GM23338 (cell line): ENCODE measurements around the gene STAT5B. TPM values are rescaled to one million over a fixed set of nuclear protein-coding genes. Genes with fewer than 3 reads are reported as not detected.

Experiments
- ATAC-seq: fragments of 200-7000 bp; cut with Tn5 transposase; 3 replicates; pipeline ENCODE4 v1.9.1; 2020
- DNase-seq: peaks from one replicate; pipeline ENCODE4 v3.0.0-alpha.2; 2015; ENCODE audit warnings: low spot score
- H2AFZ ChIP-seq: fragments of 200-600 bp; sonication (generic); 2 replicates; pipeline ENCODE4 v1.8.0; 2016; ENCODE audit warnings: antibody characterized with exemption, mild to moderate bottlenecking, moderate library complexity
- H3F3A ChIP-seq: fragments of 200-600 bp; sonication (generic); replicated peaks from 2 replicates; pipeline ENCODE4 v1.8.0; 2017; ENCODE audit warnings: antibody characterized with exemption, mixed run types, low read depth
- H3K27ac ChIP-seq: fragments of 200-600 bp; sonication (generic); 2 replicates; pipeline ENCODE4 v1.6.1; 2016; ENCODE audit warnings: low read depth
- H3K27me3 ChIP-seq: fragments of 200-600 bp; sonication (generic); 2 replicates; pipeline ENCODE4 v1.8.0; 2016; ENCODE audit warnings: mild to moderate bottlenecking, mixed run types, moderate library complexity; ENCODE audit not compliant: insufficient read depth
- H3K36me3 ChIP-seq: fragments of 200-600 bp; sonication (generic); 2 replicates; pipeline ENCODE4 v1.8.0; 2016; ENCODE audit warnings: mild to moderate bottlenecking; ENCODE audit not compliant: insufficient read depth
- H3K4me1 ChIP-seq: fragments of 200-600 bp; sonication (generic); 2 replicates; pipeline ENCODE4 v1.8.0; 2016; ENCODE audit warnings: mild to moderate bottlenecking, moderate library complexity; ENCODE audit not compliant: insufficient read depth
- H3K4me2 ChIP-seq: fragments of 200-600 bp; sonication (generic); 2 replicates; pipeline ENCODE4 v1.7.1; 2017; ENCODE audit warnings: mixed run types
- H3K4me3 ChIP-seq: fragments of 200-600 bp; sonication (generic); 2 replicates; pipeline ENCODE4 v1.6.1; 2016; ENCODE audit warnings: mixed run types
- H3K79me2 ChIP-seq: fragments of 200-600 bp; sonication (generic); replicated peaks from 2 replicates; pipeline ENCODE4 v1.8.0; 2017; ENCODE audit warnings: mild to moderate bottlenecking; ENCODE audit not compliant: insufficient read depth
- H3K9me2 ChIP-seq: fragments of 200-600 bp; sonication (generic); 2 replicates; pipeline ENCODE4 v1.8.0; 2017; ENCODE audit not compliant: insufficient read depth
- H4K20me1 ChIP-seq: fragments of 200-600 bp; sonication (generic); replicated peaks from 2 replicates; pipeline ENCODE4 v1.8.0; 2017; ENCODE audit warnings: mild to moderate bottlenecking; ENCODE audit not compliant: insufficient read depth
- H3K27ac Mint-ChIP-seq: 2 replicates; pipeline ENCODE4 v1.8.0; 2020; ENCODE audit warnings: inconsistent platforms, mild to moderate bottlenecking, moderate library complexity, mixed read lengths
- H3K27me3 Mint-ChIP-seq: 3 replicates; pipeline ENCODE4 v1.8.0; 2022; ENCODE audit warnings: low read depth, mild to moderate bottlenecking, moderate library complexity, mixed read lengths, inconsistent platforms; ENCODE audit not compliant: insufficient read depth, poor library complexity
- H3K36me3 Mint-ChIP-seq: 3 replicates; pipeline ENCODE4 v1.8.0; 2021; ENCODE audit warnings: low read depth, mild to moderate bottlenecking, inconsistent platforms, moderate library complexity, mixed read lengths
- H3K4me1 Mint-ChIP-seq: 3 replicates; pipeline ENCODE4 v1.8.0; 2020; ENCODE audit warnings: mild to moderate bottlenecking, inconsistent platforms, mixed read lengths
- H3K4me3 Mint-ChIP-seq: 3 replicates; pipeline ENCODE4 v1.8.0; 2021; ENCODE audit warnings: moderate library complexity, mild to moderate bottlenecking, inconsistent platforms, mixed read lengths
- H3K9me3 Mint-ChIP-seq: 3 replicates; pipeline ENCODE4 v1.8.0; 2020; ENCODE audit warnings: moderate library complexity, mild to moderate bottlenecking, inconsistent platforms, mixed read lengths
- CREB1 ChIP-seq: fragments of 250-450 bp; sonication (Bioruptor Pico); IDR thresholded peaks from 2 replicates; pipeline ENCODE4 v1.5.0; 2020; ENCODE audit warnings: low read depth, mild to moderate bottlenecking, moderate library complexity
- ETS1 ChIP-seq: IDR thresholded peaks from 2 replicates; pipeline ENCODE4 v1.6.1; 2016; ENCODE audit warnings: antibody characterized with exemption
- EZH2 ChIP-seq: fragments of 200-600 bp; sonication (generic); IDR thresholded peaks from one replicate; pipeline ENCODE4 v1.8.0; 2017; ENCODE audit warnings: antibody characterized with exemption, mild to moderate bottlenecking, low read depth; ENCODE audit not compliant: unreplicated experiment
- EZH2phosphoT487 ChIP-seq: fragments of 200-600 bp; sonication (generic); IDR thresholded peaks from one replicate; pipeline ENCODE4 v1.8.1; 2018; ENCODE audit warnings: antibody characterized with exemption; ENCODE audit not compliant: unreplicated experiment
- JUNB ChIP-seq: IDR thresholded peaks from one replicate; pipeline ENCODE4 v1.6.1; 2016; ENCODE audit warnings: antibody characterized with exemption; ENCODE audit not compliant: unreplicated experiment
- NANOG ChIP-seq: IDR thresholded peaks from 2 replicates; pipeline ENCODE4 v1.6.1; 2016; ENCODE audit warnings: antibody characterized with exemption, borderline replicate concordance
- POLR2AphosphoS5 ChIP-seq: IDR thresholded peaks from 2 replicates; pipeline ENCODE4 v1.6.1; 2016; ENCODE audit warnings: antibody characterized with exemption, low read depth
- REST ChIP-seq: IDR thresholded peaks from one replicate; pipeline ENCODE4 v1.6.1; 2018; ENCODE audit warnings: antibody characterized with exemption; ENCODE audit not compliant: unreplicated experiment
- STAT1 ChIP-seq: IDR thresholded peaks from one replicate; pipeline ENCODE4 v1.6.1; 2016; ENCODE audit warnings: antibody characterized with exemption; ENCODE audit not compliant: unreplicated experiment
- ZNF331 ChIP-seq: fragments of 250-450 bp; sonication (Bioruptor Pico); IDR thresholded peaks from 2 replicates; pipeline ENCODE4 v1.5.0; 2020; ENCODE audit warnings: low read depth, mild to moderate bottlenecking, moderate library complexity
- polyA plus RNA-seq: library from polyadenylated mRNA; unstranded; fragments of >200 nt; fragmentation: Nextera tagmentation; extraction: Ambion mirVana; gene quantifications from 2 replicates; pipeline ENCODE4 v1.2.1, GENCODE V29; 2016
- total RNA-seq: library from RNA; depleted of rRNA; stranded (reverse); fragments of >200 nt; shearing (Covaris generic); gene quantifications from 2 replicates; pipeline ENCODE4 v1.2.3, GENCODE V29; 2014
- TF ChIP-seq, protein P1 (sequence below): fragments of 250-450 bp; sonication (Bioruptor Pico); IDR thresholded peaks from 2 replicates; pipeline ENCODE4 v1.5.0; 2020; ENCODE audit warnings: mild to moderate bottlenecking, moderate library complexity

The STAT5B gene
- total and polyA plus RNA-seq, 2 experiments from 2014 or later = 13.9 to 60.5 TPM

- TF ChIP-seq ZNF331 (CRISPR knock-in tag) (no peak), REST (no peak)
These were observed 106.8 kb downstream of the STAT5B start (continued) for GRCh38 chr17:42169351-42169750.

DNA sequence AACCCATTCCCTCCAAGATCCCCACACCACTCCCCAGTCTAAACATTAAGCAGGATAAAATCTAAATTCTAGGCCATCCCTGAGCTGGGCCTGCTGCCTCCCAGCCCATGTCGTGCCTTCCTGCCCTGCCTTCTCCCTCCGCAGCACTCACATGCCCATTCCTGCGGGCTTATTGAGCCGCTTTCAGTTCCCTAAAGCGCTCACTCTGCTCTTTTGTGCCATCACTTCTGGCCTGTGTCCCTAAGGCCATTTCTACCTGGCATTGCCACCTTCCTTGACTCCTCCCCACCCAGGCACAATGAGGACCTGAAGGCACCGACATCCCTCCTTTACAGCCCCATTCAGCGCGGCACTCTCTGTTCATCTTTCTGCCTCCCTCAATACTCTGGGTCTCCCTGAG is 108.4 kb downstream of the STAT5B start:
- H3K27me3 ChIP-seq = no peaks in the 10 kb centered on the region
- Mint-ChIP-seq H3K36me3 (no peaks in the 10 kb centered on the region), H3K27me3 (peaks cover 20% of the 10 kb centered on the region), H3K27ac (no peak overlapping the region), H3K9me3 (no peaks in the 10 kb centered on the region), H3K4me1 (peaks cover 4% of the 10 kb centered on the region), H3K4me3 (no peak overlapping the region)
- H3K4me2 ChIP-seq = no peak overlapping the region
- no peaks in the 10 kb centered on the region for H3K36me3 ChIP-seq
- no peaks in the 10 kb centered on the region for H3F3A ChIP-seq
- no peak overlapping the region for H2AFZ ChIP-seq
- no peaks in the 10 kb centered on the region for H3K9me2 ChIP-seq
- no peak overlapping the region for H3K27ac ChIP-seq
- H4K20me1 ChIP-seq = no peaks in the 10 kb centered on the region; the same call in 1 of the 2 replicates
- ATAC-seq (no peak), DNase-seq (no peak)
- no peaks in the 10 kb centered on the region; the same call in 1 of the 2 replicates for H3K4me1 ChIP-seq
- H3K79me2 ChIP-seq = no peaks in the 10 kb centered on the region
- no peak overlapping the region for H3K4me3 ChIP-seq
- TF ChIP-seq, protein P1, sequence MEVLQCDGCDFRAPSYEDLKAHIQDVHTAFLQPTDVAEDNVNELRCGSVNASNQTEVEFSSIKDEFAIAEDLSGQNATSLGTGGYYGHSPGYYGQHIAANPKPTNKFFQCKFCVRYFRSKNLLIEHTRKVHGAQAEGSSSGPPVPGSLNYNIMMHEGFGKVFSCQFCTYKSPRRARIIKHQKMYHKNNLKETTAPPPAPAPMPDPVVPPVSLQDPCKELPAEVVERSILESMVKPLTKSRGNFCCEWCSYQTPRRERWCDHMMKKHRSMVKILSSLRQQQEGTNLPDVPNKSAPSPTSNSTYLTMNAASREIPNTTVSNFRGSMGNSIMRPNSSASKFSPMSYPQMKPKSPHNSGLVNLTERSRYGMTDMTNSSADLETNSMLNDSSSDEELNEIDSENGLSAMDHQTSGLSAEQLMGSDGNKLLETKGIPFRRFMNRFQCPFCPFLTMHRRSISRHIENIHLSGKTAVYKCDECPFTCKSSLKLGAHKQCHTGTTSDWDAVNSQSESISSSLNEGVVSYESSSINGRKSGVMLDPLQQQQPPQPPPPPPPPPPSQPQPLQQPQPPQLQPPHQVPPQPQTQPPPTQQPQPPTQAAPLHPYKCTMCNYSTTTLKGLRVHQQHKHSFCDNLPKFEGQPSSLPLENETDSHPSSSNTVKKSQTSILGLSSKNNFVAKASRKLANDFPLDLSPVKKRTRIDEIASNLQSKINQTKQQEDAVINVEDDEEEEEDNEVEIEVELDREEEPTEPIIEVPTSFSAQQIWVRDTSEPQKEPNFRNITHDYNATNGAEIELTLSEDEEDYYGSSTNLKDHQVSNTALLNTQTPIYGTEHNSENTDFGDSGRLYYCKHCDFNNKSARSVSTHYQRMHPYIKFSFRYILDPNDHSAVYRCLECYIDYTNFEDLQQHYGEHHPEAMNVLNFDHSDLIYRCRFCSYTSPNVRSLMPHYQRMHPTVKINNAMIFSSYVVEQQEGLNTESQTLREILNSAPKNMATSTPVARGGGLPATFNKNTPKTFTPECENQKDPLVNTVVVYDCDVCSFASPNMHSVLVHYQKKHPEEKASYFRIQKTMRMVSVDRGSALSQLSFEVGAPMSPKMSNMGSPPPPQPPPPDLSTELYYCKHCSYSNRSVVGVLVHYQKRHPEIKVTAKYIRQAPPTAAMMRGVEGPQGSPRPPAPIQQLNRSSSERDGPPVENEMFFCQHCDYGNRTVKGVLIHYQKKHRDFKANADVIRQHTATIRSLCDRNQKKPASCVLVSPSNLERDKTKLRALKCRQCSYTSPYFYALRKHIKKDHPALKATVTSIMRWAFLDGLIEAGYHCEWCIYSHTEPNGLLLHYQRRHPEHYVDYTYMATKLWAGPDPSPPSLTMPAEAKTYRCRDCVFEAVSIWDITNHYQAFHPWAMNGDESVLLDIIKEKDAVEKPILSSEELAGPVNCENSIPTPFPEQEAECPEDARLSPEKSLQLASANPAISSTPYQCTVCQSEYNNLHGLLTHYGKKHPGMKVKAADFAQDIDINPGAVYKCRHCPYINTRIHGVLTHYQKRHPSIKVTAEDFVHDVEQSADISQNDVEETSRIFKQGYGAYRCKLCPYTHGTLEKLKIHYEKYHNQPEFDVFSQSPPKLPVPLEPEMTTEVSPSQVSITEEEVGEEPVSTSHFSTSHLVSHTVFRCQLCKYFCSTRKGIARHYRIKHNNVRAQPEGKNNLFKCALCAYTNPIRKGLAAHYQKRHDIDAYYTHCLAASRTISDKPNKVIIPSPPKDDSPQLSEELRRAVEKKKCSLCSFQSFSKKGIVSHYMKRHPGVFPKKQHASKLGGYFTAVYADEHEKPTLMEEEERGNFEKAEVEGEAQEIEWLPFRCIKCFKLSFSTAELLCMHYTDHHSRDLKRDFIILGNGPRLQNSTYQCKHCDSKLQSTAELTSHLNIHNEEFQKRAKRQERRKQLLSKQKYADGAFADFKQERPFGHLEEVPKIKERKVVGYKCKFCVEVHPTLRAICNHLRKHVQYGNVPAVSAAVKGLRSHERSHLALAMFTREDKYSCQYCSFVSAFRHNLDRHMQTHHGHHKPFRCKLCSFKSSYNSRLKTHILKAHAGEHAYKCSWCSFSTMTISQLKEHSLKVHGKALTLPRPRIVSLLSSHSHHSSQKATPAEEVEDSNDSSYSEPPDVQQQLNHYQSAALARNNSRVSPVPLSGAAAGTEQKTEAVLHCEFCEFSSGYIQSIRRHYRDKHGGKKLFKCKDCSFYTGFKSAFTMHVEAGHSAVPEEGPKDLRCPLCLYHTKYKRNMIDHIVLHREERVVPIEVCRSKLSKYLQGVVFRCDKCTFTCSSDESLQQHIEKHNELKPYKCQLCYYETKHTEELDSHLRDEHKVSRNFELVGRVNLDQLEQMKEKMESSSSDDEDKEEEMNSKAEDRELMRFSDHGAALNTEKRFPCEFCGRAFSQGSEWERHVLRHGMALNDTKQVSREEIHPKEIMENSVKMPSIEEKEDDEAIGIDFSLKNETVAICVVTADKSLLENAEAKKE (CRISPR knock-in tag) = no peak
- no peak for TF ChIP-seq REST
- no peak for TF ChIP-seq POLR2AphosphoS5
- TF ChIP-seq JUNB = no peak
- no peak for TF ChIP-seq EZH2phosphoT487
- TF ChIP-seq EZH2 = no peak
- no peak for TF ChIP-seq CREB1
- no peak for TF ChIP-seq ETS1
- TF ChIP-seq ZNF331 (CRISPR knock-in tag) = no peak
- TF ChIP-seq STAT1 = no peak
- TF ChIP-seq NANOG = no peak
